Stimulated activated CD4-positive, alpha-beta T cell treated with anti-CD3 and anti-CD28 coated beads, Interleukin-12 subunit alpha, Interleukin-12 subunit beta, amount 100 ng/mL, for 48 hours (primary cell): ENCODE results near the gene RILP.
A peak's percentile ranks its signal among the peaks of the same experiment; 100 is the strongest.

Experiments used
- DNase-seq, 3 donors: peaks; one replicate each; pipeline ENCODE4 v3.0.0-alpha.2; 2020; ENCODE audit warnings: low read depth in 2 of 3, low spot score in 1 of 3

Gene RILP

GRCh38 chr17:1648173-1648962, 1.3 kb downstream of the RILP start:
- no peak for DNase-seq

GRCh38 chr17:1647802-1648171, 1.9 kb downstream of the RILP start:
- DNase-seq: no peak

GRCh38 chr17:1646199-1646875, 3.3 kb downstream of the RILP start:
- no peak for DNase-seq

- no peak for DNase-seq
Observed at GRCh38 chr17:1645207-1646171, 4.2 kb downstream of the RILP start, which contains the start of gene SCARF1. SCARF1 (minus strand) TSS chr17:1645732; CDS start chr17:1645697, 35 bp downstream.

GRCh38 chr17:1644493-1645206, 5.0 kb downstream of the RILP start:
- DNase-seq: peak in 1 of 3 donors; percentile 28

- no peak for DNase-seq
Observed at GRCh38 chr17:1643999-1644492, 5.6 kb downstream of the RILP start.

GRCh38 chr17:1643293-1643998, 6.2 kb downstream of the RILP start:
- no peak for DNase-seq

- DNase-seq: no peak
Observed at GRCh38 chr17:1641065-1641403, 8.6 kb downstream of the RILP start.

- no peak for DNase-seq
Observed at GRCh38 chr17:1640329-1641064, 9.2 kb downstream of the RILP start.

GRCh38 chr17:1639549-1640180, 10.0 kb downstream of the RILP start:
- no peak for DNase-seq

GRCh38 chr17:1638624-1639300, 10.9 kb downstream of the RILP start:
- no peak for DNase-seq

- DNase-seq: no peak
Observed at GRCh38 chr17:1638171-1638590, 11.5 kb downstream of the RILP start.

GRCh38 chr17:1636732-1637285, 12.9 kb downstream of the RILP start:
- DNase-seq: no peak

GRCh38 chr17:1635675-1636465, 13.8 kb downstream of the RILP start:
- DNase-seq: no peak

- no peak for DNase-seq
Observed at GRCh38 chr17:1634841-1635650, 14.6 kb downstream of the RILP start.

GRCh38 chr17:1630662-1631061, 19.0 kb downstream of the RILP start:
- no peak for DNase-seq
